A673 (cell line): ENCODE data around the gene MFAP5. TPM values are rescaled to one million over a fixed set of nuclear protein-coding genes. Genes with fewer than 3 reads are reported as not detected.

Experiments
- BruUV-seq: library from RNA; stranded (reverse); fragments of 400-500 nt; replicated peaks from 2 replicates; lab custom pipeline; 2021; lab: Mats Ljungman, UMichigan
- CTCF ChIA-PET: fragments of 300-600 bp; sonication (Branson Sonifier 250); formaldehyde crosslinking; loops from one replicate; lab custom pipeline; 2022; ENCODE audit warnings: antibody characterized with exemption; lab: Charles Lee
- POLR2A ChIA-PET: fragments of 300-600 bp; sonication (Branson Sonifier 250); formaldehyde crosslinking; loops from one replicate; lab custom pipeline; 2022; ENCODE audit warnings: antibody characterized with exemption; ENCODE audit not compliant: low non-redundant PET; lab: Charles Lee
- DNase-seq: peaks from one replicate; pipeline ENCODE4 v3.0.0-alpha.2; 2015; ENCODE audit warnings: low spot score
- H3K27ac ChIP-seq: fragments of 200-600 bp; sonication (generic); 2 replicates; pipeline ENCODE4 v1.5.1; 2016; ENCODE audit warnings: mixed run types, low read depth, mild to moderate bottlenecking, mixed read lengths, antibody characterized with exemption, low read length; ENCODE audit not compliant: poor library complexity, severe bottlenecking
- H3K27me3 ChIP-seq: fragments of 200-600 bp; sonication (generic); replicated peaks from 2 replicates; pipeline ENCODE4 v1.6.1; 2017; ENCODE audit warnings: mixed run types, low read depth, mild to moderate bottlenecking, mixed read lengths, antibody characterized with exemption, low read length; ENCODE audit not compliant: insufficient read depth, poor library complexity
- H3K36me3 ChIP-seq: fragments of 200-600 bp; sonication (generic); 2 replicates; pipeline ENCODE4 v1.6.1; 2016; ENCODE audit warnings: mixed run types, mild to moderate bottlenecking, mixed read lengths, antibody characterized with exemption, low read length; ENCODE audit not compliant: insufficient read depth, poor library complexity, severe bottlenecking
- H3K4me1 ChIP-seq: fragments of 200-600 bp; sonication (generic); 2 replicates; pipeline ENCODE4 v1.6.1; 2017; ENCODE audit warnings: mixed run types, mild to moderate bottlenecking, mixed read lengths, antibody characterized with exemption, low read length; ENCODE audit not compliant: insufficient read depth, poor library complexity, severe bottlenecking
- H3K4me3 ChIP-seq: fragments of 200-600 bp; sonication (generic); 2 replicates; pipeline ENCODE4 v1.5.1; 2016; ENCODE audit warnings: low read depth, mixed run types, mild to moderate bottlenecking, mixed read lengths, low read length; ENCODE audit not compliant: poor library complexity, severe bottlenecking
- H3K9me3 ChIP-seq: fragments of 200-600 bp; sonication (generic); 2 replicates; pipeline ENCODE4 v1.6.1; 2016; ENCODE audit warnings: mixed run types, low read depth, mild to moderate bottlenecking, mixed read lengths, antibody characterized with exemption, low read length; ENCODE audit not compliant: poor library complexity, severe bottlenecking
- CTCF ChIP-seq: fragments of 300-800, 200-600 bp; sonication (generic); conservative IDR thresholded peaks from 2 replicates; pipeline ENCODE4 v1.5.1; 2017; ENCODE audit warnings: low read depth, mild to moderate bottlenecking, antibody characterized with exemption, low read length, moderate library complexity, mixed read lengths
- EZH2 ChIP-seq: fragments of 200-600 bp; sonication (generic); IDR thresholded peaks from 2 replicates; pipeline ENCODE4 v1.6.1; 2017; ENCODE audit warnings: borderline replicate concordance, low read depth, mild to moderate bottlenecking, mixed read lengths, antibody characterized with exemption, low read length; ENCODE audit not compliant: poor library complexity, severe bottlenecking
- intact Hi-C: fragments of 100-400 bp; cut with micrococcal nuclease; formaldehyde crosslinking; loops from one replicate; pipeline ENCODE4 v1.10.0; 2022; ENCODE audit not compliant: unreplicated experiment
- total RNA-seq: library from RNA; stranded (reverse); gene quantifications from 2 replicates; pipeline ENCODE4 v1.2.3, GENCODE V29; 2021

The MFAP5 gene
- total RNA-seq, 1 experiment from 2014 or later = 1.7 TPM

- DNase-seq = no peak
- TF ChIP-seq CTCF (no peak), EZH2 (no peak)
- Histone ChIP-seq H3K9me3 (no peaks in the 10 kb centered on the region), H3K4me3 (no peak overlapping the region), H3K36me3 (no peaks in the 10 kb centered on the region), H3K27me3 (peaks cover 4% of the 10 kb centered on the region), H3K4me1 (no peaks in the 10 kb centered on the region), H3K27ac (no peak overlapping the region)
- BruUV-seq = no TSS peak
- CTCF ChIA-PET = interaction anchor here (0.6 to 1.8 kb wide), 5 partner anchors 40 to 391 kb away, joined by 3 to 31 read pairs (median 3); no protein-coding TSS in a partner anchor
- intact Hi-C loops = loop anchor here (5.0 kb wide), 1 partner anchor 389 kb away; no protein-coding TSS in a partner anchor
- POLR2A ChIA-PET = no interaction called here
Observed at GRCh38 chr12:8658346-8658745, 4.3 kb downstream of the MFAP5 start.

- H3K36me3 ChIP-seq = no peaks in the 10 kb centered on the region
- DNase-seq = no peak
- ChIA-PET POLR2A (no interaction called here), CTCF (no interaction called here)
- H3K9me3 ChIP-seq = no peaks in the 10 kb centered on the region
- intact Hi-C loops = loop anchor here (5.0 kb wide), 1 partner anchor 392 kb away; no protein-coding TSS in a partner anchor
- H3K4me3 ChIP-seq = no peak overlapping the region
- no peak for TF ChIP-seq CTCF
- no peak for TF ChIP-seq EZH2
- H3K27ac ChIP-seq = no peak overlapping the region
- H3K27me3 ChIP-seq = no peaks in the 10 kb centered on the region
- BruUV-seq = no TSS peak
- no peaks in the 10 kb centered on the region for H3K4me1 ChIP-seq
Observed at GRCh38 chr12:8655421-8655820, 7.2 kb downstream of the MFAP5 start.

- no peaks in the 10 kb centered on the region for H3K36me3 ChIP-seq
- TF ChIP-seq EZH2 (no peak), CTCF (no peak)
- no peaks in the 10 kb centered on the region for H3K4me1 ChIP-seq
- intact Hi-C loops = no loop called here
- ChIA-PET POLR2A (no interaction called here), CTCF (interaction anchor here (1.3 kb wide), 1 partner anchor 9 kb away, joined by 7 read pairs; no protein-coding TSS in a partner anchor)
- no peak overlapping the region for H3K4me3 ChIP-seq
- no peaks in the 10 kb centered on the region for H3K9me3 ChIP-seq
- peaks cover 6% of the 10 kb centered on the region for H3K27me3 ChIP-seq
- DNase-seq = no peak
- no TSS peak for BruUV-seq
- H3K27ac ChIP-seq = no peak overlapping the region
Observed at GRCh38 chr12:8648576-8649205, 13.9 kb downstream of the MFAP5 start.
